A549 (cell line): ENCODE results near the gene SBF2.
"Not testable (repeated sequence)": the region's sequence is repeated elsewhere in the genome, so short reads cannot be mapped to it uniquely, and the experiment has no call there.

Source experiments
- BHLHE40 ChIP-seq: IDR thresholded peaks from 2 replicates; pipeline ENCODE4 v1.6.1; 2012; ENCODE audit warnings: low read depth, low read length, inconsistent platforms
- CTCF ChIP-seq: fragments of >200 bp; sonication (Bioruptor Twin); formaldehyde crosslinking; IDR thresholded peaks from 3 replicates; pipeline ENCODE4 v1.5.1; 2016
- SMC3 ChIP-seq: fragments of >200 bp; sonication (Bioruptor Twin); formaldehyde crosslinking; IDR thresholded peaks from 3 replicates; pipeline ENCODE4 v1.6.1; 2018; ENCODE audit warnings: inconsistent platforms
- TP53 ChIP-seq: fragments of 250-450 bp; sonication (Bioruptor Pico); IDR thresholded peaks from 2 replicates; pipeline ENCODE4 v1.5.0; 2021; ENCODE audit warnings: mild to moderate bottlenecking, moderate library complexity

GRCh38 chr11:9932843-9933242 is 361.2 kb downstream of the SBF2 start:
- not testable (repeated sequence) for TF ChIP-seq TP53 (CRISPR knock-in tag); BHLHE40; CTCF; SMC3
